Epithelial cell of esophagus (primary cell): Measurements from ENCODE around the gene PCTP.

Source experiments
- DNase-seq: peaks from one replicate; pipeline ENCODE4 v3.0.0; 2010; ENCODE audit warnings: low read depth
- H3K4me3 ChIP-seq: 2 replicates; pipeline ENCODE4 v1.5.1; 2011; ENCODE audit warnings: mild to moderate bottlenecking, low read length, control low read depth
- TF ChIP-seq, protein P1 (sequence below): IDR thresholded peaks from 2 replicates; pipeline ENCODE4 v1.5.1; 2011; ENCODE audit warnings: low read depth, mild to moderate bottlenecking, low read length, control low read depth, inconsistent platforms; ENCODE audit not compliant: insufficient read depth; ENCODE audit errors: missing control alignments

The PCTP gene

DNA sequence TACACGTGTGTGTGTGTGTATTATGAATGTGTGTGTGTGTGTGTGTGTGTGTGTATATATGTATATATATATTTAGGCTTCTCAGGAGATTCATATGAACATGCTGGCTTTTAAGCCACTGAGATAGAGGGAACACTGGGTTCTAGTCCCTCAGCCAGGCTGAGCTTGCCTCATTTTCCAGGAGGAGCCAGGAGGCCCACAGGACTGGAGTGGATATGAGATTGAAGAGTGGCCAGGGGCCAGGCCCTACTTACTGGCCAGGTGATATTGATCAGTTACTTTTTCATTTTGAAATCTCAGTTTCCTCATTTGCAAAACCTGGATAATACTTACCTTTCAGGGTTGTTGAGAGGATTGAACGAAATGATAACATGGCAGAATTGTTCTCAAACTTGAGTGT is 5.8 kb downstream of the PCTP start:
- no peak for DNase-seq
- no peak overlapping the region for H3K4me3 ChIP-seq
- TF ChIP-seq, protein P1, sequence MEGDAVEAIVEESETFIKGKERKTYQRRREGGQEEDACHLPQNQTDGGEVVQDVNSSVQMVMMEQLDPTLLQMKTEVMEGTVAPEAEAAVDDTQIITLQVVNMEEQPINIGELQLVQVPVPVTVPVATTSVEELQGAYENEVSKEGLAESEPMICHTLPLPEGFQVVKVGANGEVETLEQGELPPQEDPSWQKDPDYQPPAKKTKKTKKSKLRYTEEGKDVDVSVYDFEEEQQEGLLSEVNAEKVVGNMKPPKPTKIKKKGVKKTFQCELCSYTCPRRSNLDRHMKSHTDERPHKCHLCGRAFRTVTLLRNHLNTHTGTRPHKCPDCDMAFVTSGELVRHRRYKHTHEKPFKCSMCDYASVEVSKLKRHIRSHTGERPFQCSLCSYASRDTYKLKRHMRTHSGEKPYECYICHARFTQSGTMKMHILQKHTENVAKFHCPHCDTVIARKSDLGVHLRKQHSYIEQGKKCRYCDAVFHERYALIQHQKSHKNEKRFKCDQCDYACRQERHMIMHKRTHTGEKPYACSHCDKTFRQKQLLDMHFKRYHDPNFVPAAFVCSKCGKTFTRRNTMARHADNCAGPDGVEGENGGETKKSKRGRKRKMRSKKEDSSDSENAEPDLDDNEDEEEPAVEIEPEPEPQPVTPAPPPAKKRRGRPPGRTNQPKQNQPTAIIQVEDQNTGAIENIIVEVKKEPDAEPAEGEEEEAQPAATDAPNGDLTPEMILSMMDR: no peak

DNA sequence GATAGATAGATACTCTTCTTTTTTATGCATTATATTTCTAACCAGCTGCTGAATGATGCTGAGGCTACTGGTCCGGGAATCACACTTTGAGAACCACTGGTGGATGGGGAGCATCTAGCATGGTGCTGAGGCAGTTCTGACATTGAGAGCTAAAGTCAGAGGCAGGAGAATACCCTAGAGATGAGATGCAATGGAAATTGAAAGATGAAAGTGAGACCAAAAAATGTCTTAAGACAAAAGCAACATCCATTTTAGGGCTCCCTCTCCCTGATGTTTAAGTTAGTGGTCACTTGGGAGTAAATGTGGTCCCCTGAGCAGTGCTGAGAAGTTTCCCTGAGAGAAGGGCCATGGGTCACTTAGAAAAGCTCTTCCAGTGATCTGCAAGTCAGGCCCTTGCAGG is 6.8 kb downstream of the PCTP start:
- TF ChIP-seq, protein P1: no peak
- DNase-seq: no peak
- no peak overlapping the region for H3K4me3 ChIP-seq

DNA sequence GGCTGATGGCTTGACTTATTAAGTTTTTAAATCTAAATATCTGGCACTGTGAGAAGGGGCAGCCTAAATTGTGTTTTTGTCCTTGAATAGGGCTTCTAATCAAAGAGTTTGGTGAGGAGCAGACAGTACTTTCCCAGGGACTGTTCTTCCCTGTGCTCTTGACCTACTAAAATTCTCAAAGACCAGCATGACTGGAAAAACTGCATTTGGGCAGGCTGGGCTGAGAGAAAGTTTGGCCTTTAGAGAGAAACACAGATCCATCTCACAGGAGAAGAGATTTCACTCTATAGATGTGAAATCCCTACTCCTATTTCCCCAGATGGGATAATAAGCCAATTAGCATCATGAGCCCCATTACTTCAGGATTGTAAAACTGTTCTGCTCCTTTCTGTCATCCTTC is 7.3 kb downstream of the PCTP start:
- TF ChIP-seq, protein P1: no peak
- no peak overlapping the region for H3K4me3 ChIP-seq
- DNase-seq: no peak

DNA sequence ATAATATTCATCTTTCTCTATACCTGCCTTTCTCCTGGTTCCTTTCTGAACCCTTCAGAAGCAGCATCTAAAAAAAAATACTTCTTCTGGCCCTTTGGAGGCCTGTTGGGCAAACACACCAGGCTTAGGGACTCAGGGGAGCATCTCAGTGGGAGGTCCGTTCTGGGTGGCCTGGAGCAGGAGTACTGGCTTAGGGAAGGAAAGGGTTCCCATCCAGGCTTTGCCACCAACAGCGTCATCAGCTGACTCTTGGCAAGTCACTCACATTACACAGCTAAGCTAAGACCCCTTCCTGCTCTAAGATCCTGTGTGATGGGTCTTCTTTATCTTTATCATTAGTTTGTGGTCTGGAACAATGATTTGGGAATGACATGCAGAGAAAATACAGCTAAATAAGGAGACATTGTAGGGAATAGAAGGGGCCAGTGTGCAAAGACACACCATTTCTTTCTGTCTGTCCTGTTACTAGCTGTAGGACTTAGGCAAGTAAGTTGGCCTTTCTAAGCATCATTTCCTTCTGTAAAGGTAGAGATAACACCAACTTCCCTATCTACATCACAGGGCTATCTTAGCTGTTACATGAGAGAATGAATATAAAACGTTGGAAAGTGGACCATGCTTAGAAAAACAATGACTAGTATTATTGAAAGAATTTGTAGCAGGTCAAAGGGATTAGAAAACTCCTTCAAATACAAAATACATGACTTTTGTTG is 9.9 kb downstream of the PCTP start:
- no peak overlapping the region for H3K4me3 ChIP-seq
- no peak for DNase-seq
- TF ChIP-seq, protein P1: no peak

DNA sequence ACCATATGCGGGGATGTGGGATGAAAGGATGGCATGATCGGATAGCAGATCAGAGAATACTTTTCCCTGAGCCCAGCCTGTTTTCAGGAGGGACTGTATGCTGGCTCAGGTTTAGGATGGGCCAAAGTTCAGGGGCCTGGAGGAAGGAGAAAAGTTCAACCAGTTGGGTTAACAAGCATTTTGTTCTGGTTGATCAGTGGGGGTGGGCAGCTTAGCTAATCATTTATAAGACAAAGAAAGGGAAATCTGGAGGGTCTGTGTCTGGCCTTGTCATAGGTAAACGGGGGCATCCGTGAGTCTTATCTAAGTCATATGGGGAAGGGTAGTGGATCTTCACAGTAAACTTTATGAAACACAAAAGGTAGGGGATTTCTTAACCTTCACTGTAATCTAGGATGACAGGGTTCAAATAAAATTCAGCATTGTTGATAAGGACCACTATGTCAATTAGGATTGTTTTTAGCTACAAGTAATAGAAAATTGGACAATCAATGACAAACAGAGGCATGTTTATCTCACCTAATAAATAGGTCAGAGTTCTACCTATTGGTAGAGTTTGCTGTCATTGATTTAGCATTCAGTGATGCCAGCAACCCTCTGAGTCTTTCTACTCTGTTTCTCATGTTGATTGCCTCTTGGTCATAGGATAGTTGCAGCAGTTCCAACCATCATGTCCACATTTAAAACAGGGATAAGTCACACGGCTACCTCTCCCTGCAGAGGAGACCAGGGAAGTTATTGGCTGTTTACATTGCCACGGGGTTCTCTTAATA is 11.4 kb downstream of the PCTP start:
- TF ChIP-seq, protein P1: no peak
- no peak for DNase-seq
- no peak overlapping the region for H3K4me3 ChIP-seq

DNA sequence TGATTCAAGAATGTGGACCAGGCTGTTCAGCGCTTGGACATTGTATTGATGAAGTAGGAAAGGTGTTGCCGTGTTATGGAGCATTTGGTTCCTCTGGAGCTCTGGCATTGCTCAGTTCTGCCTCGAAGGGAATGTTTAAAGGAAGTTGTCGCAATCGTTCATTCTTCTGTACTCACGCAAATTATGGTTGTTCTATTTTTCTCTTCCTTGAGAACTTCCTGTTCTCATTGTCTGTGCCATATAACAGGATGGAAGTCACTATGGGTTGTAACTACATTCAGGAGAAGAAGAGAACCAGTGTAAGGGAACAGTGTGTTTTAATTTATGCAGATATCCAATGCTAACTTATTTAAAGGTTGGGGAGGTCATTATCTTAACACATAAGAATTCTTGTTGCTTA is 13.0 kb downstream of the PCTP start:
- peak; percentile 14 for DNase-seq
- TF ChIP-seq, protein P1: no peak
- H3K4me3 ChIP-seq: no peak overlapping the region
